ENCODE data around the gene ZG16.

The ZG16 gene

DNA sequence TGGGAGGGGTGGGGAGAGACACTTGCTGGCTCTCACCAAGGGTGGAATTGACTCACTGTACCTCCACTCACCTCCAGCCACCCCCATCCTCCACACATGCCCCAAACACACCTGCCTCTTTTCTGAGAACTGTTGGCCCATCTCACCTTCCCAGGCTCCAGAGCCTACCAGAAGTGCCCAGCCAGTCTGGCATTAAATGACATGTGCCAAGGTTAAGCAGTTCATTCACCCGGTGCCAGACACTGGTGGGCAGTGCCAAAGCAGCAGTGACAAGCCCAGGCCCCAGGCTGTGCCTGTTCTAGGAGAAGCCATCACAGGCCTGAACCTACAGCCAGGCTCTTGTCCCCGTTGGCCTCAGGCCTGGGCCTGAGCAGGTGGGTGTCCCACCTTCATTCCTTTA, 53.4 kb downstream of the ZG16 start:
- peak; percentile 42 to 77 for DNase-seq
